ENCODE measurements around the gene TRERF1. TPM values are rescaled to one million over a fixed set of nuclear protein-coding genes. Genes with fewer than 3 reads are reported as not detected.

The TRERF1 gene
- total RNA-seq, 1 experiment from 2014 or later = 22.3 TPM

DNA sequence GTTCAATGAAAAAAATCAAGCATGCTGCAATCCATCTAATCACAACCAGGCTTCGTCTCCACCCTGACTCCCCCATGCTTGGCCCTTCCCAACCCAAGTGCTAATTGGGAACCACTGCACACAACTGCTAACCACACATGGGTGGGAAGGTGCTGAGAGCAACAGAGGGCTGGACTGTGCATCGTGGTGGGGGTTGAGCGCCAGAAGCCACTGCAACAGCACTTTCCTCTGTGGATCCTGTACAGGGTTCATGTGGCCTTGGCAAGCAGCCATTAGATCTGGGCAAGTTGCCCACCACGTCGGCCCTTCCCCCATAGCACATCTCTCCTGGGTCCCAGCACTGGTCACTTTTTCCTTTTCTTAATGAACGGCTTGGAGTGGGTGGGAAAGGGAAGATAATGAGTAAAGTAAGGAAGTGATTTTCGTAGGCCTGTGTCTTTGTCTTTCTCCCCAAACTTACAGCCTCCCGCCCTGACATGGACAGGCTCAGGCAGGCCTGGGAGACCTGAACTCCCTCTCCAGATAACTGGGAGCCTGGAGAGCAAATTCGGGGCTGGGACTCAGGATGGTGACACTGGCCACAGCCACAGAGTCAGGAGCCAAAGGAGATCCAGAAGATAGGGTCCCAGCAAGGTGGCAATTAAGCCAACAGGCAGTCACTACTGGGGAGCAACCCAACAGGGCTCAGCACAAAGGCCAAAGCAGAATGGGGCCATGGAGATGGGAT is 199.7 kb downstream of the TRERF1 start:
- POLR2A ChIA-PET = no interaction called here
- TF ChIP-seq CREM (CRISPR knock-in tag; IDR thresholded peaks at IDR 0.05) (no peak), ZNF138 (CRISPR knock-in tag; conservative IDR thresholded peaks at IDR 0.05) (no peak), MYBL2 (CRISPR knock-in tag; IDR thresholded peaks at IDR 0.05) (no peak)
- TF ChIP-seq, protein P1, sequence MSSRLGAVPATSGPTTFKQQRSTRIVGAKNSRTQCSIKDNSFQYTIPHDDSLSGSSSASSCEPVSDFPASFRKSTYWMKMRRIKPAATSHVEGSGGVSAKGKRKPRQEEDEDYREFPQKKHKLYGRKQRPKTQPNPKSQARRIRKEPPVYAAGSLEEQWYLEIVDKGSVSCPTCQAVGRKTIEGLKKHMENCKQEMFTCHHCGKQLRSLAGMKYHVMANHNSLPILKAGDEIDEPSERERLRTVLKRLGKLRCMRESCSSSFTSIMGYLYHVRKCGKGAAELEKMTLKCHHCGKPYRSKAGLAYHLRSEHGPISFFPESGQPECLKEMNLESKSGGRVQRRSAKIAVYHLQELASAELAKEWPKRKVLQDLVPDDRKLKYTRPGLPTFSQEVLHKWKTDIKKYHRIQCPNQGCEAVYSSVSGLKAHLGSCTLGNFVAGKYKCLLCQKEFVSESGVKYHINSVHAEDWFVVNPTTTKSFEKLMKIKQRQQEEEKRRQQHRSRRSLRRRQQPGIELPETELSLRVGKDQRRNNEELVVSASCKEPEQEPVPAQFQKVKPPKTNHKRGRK (CRISPR knock-in tag; IDR thresholded peaks at IDR 0.05; ENCODE audit: borderline replicate concordance) = no peak
- peaks cover 11% of the 10 kb centered on the region for H3K4me1 Mint-ChIP-seq
- H3K27me3 Mint-ChIP-seq (ENCODE audit: low read depth) = no peaks in the 10 kb centered on the region
- CTCF ChIA-PET = interaction anchor here (1.5 kb wide), 1 partner anchor 295 kb away, joined by 4 read pairs; no protein-coding TSS in a partner anchor
- H3K36me3 Mint-ChIP-seq = peaks cover 70% of the 10 kb centered on the region
- H3K9me3 Mint-ChIP-seq = no peaks in the 10 kb centered on the region
- no peak for DNase-seq (ENCODE audit: low spot score)
- no peak overlapping the region for H3K27ac Mint-ChIP-seq
- ATAC-seq = no peak
- H3K4me3 Mint-ChIP-seq = no peak overlapping the region

DNA sequence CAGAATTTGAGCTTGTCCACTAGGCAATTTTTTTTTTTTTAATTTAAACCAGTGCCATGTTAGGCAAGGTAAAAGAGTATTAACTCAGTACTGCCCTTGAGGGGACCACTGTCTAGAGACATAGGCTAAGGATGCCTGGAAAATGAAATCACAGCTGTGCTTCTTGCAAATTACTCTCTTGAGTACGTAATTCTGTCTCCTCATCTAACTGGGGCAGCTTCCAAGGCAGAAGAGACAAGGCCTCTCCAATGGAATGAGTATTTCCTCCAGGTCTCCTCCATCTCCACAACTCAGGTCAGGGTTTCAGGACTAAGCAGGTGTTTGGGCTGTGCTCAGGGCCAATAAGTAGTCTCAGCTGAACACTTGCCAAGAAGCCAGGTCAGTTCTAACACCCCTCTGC is 200.2 kb downstream of the TRERF1 start:
- TF ChIP-seq ESRRA (CRISPR knock-in tag; IDR thresholded peaks at IDR 0.05; ENCODE audit: borderline replicate concordance) (no peak), ZNF416 (CRISPR knock-in tag; IDR thresholded peaks at IDR 0.05) (no peak), CBFB (CRISPR knock-in tag; IDR thresholded peaks at IDR 0.05; ENCODE audit: low read depth) (no peak)
- TF ChIP-seq, protein P2, sequence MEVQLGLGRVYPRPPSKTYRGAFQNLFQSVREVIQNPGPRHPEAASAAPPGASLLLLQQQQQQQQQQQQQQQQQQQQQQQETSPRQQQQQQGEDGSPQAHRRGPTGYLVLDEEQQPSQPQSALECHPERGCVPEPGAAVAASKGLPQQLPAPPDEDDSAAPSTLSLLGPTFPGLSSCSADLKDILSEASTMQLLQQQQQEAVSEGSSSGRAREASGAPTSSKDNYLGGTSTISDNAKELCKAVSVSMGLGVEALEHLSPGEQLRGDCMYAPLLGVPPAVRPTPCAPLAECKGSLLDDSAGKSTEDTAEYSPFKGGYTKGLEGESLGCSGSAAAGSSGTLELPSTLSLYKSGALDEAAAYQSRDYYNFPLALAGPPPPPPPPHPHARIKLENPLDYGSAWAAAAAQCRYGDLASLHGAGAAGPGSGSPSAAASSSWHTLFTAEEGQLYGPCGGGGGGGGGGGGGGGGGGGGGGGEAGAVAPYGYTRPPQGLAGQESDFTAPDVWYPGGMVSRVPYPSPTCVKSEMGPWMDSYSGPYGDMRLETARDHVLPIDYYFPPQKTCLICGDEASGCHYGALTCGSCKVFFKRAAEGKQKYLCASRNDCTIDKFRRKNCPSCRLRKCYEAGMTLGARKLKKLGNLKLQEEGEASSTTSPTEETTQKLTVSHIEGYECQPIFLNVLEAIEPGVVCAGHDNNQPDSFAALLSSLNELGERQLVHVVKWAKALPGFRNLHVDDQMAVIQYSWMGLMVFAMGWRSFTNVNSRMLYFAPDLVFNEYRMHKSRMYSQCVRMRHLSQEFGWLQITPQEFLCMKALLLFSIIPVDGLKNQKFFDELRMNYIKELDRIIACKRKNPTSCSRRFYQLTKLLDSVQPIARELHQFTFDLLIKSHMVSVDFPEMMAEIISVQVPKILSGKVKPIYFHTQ (CRISPR knock-in tag; IDR thresholded peaks at IDR 0.05) = no peak
- TF ChIP-seq, protein P1 (CRISPR knock-in tag; IDR thresholded peaks at IDR 0.05; ENCODE audit: borderline replicate concordance) = no peak
- TF ChIP-seq, protein P3, sequence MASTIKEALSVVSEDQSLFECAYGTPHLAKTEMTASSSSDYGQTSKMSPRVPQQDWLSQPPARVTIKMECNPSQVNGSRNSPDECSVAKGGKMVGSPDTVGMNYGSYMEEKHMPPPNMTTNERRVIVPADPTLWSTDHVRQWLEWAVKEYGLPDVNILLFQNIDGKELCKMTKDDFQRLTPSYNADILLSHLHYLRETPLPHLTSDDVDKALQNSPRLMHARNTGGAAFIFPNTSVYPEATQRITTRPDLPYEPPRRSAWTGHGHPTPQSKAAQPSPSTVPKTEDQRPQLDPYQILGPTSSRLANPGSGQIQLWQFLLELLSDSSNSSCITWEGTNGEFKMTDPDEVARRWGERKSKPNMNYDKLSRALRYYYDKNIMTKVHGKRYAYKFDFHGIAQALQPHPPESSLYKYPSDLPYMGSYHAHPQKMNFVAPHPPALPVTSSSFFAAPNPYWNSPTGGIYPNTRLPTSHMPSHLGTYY (CRISPR knock-in tag; IDR thresholded peaks at IDR 0.05) = no peak
- TF ChIP-seq, protein P4, sequence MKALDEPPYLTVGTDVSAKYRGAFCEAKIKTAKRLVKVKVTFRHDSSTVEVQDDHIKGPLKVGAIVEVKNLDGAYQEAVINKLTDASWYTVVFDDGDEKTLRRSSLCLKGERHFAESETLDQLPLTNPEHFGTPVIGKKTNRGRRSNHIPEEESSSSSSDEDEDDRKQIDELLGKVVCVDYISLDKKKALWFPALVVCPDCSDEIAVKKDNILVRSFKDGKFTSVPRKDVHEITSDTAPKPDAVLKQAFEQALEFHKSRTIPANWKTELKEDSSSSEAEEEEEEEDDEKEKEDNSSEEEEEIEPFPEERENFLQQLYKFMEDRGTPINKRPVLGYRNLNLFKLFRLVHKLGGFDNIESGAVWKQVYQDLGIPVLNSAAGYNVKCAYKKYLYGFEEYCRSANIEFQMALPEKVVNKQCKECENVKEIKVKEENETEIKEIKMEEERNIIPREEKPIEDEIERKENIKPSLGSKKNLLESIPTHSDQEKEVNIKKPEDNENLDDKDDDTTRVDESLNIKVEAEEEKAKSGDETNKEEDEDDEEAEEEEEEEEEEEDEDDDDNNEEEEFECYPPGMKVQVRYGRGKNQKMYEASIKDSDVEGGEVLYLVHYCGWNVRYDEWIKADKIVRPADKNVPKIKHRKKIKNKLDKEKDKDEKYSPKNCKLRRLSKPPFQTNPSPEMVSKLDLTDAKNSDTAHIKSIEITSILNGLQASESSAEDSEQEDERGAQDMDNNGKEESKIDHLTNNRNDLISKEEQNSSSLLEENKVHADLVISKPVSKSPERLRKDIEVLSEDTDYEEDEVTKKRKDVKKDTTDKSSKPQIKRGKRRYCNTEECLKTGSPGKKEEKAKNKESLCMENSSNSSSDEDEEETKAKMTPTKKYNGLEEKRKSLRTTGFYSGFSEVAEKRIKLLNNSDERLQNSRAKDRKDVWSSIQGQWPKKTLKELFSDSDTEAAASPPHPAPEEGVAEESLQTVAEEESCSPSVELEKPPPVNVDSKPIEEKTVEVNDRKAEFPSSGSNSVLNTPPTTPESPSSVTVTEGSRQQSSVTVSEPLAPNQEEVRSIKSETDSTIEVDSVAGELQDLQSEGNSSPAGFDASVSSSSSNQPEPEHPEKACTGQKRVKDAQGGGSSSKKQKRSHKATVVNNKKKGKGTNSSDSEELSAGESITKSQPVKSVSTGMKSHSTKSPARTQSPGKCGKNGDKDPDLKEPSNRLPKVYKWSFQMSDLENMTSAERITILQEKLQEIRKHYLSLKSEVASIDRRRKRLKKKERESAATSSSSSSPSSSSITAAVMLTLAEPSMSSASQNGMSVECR (CRISPR knock-in tag; IDR thresholded peaks at IDR 0.05; ENCODE audit: borderline replicate concordance) = no peak
- TF ChIP-seq, protein P5, sequence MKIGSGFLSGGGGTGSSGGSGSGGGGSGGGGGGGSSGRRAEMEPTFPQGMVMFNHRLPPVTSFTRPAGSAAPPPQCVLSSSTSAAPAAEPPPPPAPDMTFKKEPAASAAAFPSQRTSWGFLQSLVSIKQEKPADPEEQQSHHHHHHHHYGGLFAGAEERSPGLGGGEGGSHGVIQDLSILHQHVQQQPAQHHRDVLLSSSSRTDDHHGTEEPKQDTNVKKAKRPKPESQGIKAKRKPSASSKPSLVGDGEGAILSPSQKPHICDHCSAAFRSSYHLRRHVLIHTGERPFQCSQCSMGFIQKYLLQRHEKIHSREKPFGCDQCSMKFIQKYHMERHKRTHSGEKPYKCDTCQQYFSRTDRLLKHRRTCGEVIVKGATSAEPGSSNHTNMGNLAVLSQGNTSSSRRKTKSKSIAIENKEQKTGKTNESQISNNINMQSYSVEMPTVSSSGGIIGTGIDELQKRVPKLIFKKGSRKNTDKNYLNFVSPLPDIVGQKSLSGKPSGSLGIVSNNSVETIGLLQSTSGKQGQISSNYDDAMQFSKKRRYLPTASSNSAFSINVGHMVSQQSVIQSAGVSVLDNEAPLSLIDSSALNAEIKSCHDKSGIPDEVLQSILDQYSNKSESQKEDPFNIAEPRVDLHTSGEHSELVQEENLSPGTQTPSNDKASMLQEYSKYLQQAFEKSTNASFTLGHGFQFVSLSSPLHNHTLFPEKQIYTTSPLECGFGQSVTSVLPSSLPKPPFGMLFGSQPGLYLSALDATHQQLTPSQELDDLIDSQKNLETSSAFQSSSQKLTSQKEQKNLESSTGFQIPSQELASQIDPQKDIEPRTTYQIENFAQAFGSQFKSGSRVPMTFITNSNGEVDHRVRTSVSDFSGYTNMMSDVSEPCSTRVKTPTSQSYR (CRISPR knock-in tag; IDR thresholded peaks at IDR 0.05) = no peak
- no peak for ATAC-seq
- peaks cover 5% of the 10 kb centered on the region for H3K4me1 Mint-ChIP-seq
- CTCF ChIA-PET = no interaction called here
- H3K9me3 Mint-ChIP-seq = no peaks in the 10 kb centered on the region
- no peak overlapping the region for H3K4me3 Mint-ChIP-seq
- DNase-seq (ENCODE audit: low spot score) = no peak
- POLR2A ChIA-PET = no interaction called here
- peaks cover 66% of the 10 kb centered on the region for H3K36me3 Mint-ChIP-seq
- no peak overlapping the region for H3K27ac Mint-ChIP-seq
- no peaks in the 10 kb centered on the region for H3K27me3 Mint-ChIP-seq (ENCODE audit: low read depth)

All from WTC11 (cell line).